GM18498 (cell line): Measurements from ENCODE around the gene TLCD1.
"Not testable (repeated sequence)": the region's sequence is repeated elsewhere in the genome, so short reads cannot be mapped to it uniquely, and the experiment has no call there.

Experiments used
- ATAC-seq: cut with Tn5 transposase; IDR thresholded peaks from one replicate; pipeline ENCODE4 v1.9.1; 2021; ENCODE audit warnings: mild to moderate bottlenecking, moderate library complexity; ENCODE audit not compliant: unreplicated experiment

Gene TLCD1

GRCh38 chr17:28747051-28747691, 21.1 kb upstream of the TLCD1 start:
- ATAC-seq, result no peak

DNA sequence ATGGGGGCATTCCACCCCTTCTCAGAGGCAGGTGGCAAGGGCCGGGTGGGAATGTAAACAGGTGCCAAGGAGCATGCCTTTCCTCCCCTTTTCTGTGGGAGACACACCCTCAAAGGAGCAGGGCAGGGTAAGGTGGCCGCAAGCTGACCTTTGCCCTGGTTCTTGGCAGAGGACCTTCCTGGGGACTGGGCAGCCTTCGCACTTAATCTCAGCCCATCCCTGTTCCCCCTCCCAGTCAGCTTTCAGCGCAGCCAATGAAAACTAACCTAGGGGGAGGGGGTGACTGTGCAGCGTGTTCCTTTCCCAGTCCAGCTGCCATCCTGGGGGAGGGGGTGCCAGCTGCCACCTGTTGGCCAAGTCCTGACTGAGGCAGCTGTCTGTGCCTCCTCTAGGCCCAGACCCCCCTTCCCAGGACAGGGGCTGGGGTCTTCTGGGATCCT, 20.6 kb upstream of the TLCD1 start:
- no peak for ATAC-seq

DNA sequence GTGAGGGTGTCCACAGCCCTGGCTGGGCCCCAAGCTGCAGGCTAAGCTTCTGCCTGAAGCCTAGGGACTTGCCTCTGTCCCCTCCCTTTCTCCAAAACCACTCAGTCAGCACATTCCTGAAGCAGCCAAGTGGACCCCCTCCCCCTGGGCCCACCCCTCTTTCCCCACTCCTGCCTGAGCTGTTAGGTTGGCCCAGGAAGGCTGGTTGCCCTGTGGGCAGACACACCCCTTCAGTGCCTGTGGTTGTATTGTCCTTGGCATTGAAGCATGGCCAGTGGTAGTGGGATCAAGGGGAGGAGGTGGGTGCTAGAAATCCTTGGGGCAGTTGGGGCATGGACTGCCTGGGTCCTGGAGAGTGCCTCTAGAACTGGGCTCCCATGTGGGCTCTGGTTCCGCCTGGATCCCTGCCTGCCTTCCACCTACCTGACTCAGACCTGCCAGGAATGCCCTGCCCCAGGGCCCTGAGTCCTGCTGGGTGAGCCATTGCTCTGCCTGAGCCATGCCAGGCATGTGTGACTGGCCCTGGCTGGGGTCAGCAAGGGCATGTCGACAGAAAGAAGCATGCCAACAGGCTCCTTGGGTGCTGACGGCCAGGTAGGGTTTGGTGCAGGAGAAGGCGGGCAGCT, 19.9 kb upstream of the TLCD1 start:
- ATAC-seq, result no peak

DNA sequence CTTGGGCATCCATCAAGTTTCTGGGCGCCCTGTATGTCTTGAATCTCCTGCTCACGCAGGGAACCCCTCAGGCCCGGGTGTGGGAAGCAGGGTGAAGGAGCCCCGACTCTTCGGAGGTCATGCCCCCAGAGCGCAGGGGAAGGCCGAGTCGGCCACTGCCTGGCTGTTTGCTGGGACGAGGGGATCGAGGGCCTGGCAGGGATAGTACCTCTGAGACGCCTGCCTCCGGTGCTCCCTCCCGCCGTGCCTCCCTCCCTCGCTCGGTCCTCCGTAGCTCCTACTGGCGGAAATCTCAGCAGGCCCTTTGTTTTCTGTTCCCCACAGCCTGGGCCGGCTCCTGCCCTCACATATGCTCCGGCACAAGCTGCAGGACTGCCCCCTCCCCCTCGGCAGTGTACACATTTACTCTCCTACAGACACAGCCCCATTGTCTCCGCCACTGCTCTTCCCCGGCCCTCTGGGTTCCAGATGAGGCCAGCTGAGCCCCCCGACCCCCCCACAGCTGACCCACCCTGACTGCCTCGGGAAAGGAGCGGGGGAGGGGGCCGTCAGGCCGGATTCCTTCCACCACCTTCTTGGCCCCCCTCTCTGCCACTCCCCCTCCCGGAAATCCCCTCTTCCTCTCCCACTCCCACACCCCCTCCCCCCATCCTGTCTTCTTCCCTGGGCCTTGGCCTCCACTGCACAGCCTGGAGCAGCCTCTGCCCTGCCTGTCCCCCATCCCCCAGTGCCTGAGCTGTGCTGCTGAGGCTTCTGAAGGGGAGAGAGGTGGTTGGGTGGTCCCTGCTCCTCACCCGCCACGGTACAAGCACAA, 19.1 kb upstream of the TLCD1 start:
- no peak for ATAC-seq

DNA sequence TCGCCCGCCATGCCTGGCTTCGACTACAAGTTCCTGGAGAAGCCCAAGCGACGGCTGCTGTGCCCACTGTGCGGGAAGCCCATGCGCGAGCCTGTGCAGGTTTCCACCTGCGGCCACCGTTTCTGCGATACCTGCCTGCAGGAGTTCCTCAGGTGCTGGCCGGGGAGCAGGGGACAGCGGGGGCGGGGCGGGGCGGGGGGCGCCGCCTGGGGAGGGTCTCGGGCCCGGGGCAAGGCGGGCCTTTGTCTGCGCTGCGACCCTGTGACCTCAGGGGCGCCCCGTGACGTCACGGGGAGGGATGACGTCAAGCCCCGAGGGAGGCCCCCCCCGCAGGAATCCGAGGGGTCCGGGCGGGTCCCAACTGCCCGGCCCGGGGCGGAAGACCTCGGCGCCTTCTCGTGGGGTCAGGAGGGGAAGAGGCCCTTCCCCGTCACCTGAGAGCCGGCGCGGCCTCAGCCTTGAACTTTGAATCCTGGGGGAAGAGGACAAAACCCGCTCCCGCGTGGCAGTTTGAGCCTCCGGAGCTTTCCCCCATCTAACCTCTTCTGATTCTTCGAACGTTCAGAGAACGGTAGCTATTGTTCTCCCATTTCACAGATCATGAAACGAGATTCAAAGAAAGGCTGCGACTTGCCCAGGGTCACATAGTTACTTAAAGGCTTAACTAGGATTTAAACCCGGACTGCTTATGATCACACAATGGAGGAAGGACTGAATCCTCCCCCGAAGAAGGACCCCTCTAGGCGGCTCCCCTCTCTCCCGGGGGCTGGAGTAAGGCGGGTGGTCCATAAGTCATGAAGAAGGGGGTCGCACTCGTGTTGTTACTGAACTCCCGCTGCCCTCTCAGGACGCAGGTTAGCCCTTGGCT, 18.3 kb upstream of the TLCD1 start:
- peak; percentile 30 for ATAC-seq

GRCh38 chr17:28743243-28744103, 17.4 kb upstream of the TLCD1 start, which contains the start of gene TRAF4:
Gene TRAF4, plus strand, starts transcription at chr17:28744011. Its CDS starts 102 bp downstream, at chr17:28744113.
- peak; percentile 71 for ATAC-seq

DNA sequence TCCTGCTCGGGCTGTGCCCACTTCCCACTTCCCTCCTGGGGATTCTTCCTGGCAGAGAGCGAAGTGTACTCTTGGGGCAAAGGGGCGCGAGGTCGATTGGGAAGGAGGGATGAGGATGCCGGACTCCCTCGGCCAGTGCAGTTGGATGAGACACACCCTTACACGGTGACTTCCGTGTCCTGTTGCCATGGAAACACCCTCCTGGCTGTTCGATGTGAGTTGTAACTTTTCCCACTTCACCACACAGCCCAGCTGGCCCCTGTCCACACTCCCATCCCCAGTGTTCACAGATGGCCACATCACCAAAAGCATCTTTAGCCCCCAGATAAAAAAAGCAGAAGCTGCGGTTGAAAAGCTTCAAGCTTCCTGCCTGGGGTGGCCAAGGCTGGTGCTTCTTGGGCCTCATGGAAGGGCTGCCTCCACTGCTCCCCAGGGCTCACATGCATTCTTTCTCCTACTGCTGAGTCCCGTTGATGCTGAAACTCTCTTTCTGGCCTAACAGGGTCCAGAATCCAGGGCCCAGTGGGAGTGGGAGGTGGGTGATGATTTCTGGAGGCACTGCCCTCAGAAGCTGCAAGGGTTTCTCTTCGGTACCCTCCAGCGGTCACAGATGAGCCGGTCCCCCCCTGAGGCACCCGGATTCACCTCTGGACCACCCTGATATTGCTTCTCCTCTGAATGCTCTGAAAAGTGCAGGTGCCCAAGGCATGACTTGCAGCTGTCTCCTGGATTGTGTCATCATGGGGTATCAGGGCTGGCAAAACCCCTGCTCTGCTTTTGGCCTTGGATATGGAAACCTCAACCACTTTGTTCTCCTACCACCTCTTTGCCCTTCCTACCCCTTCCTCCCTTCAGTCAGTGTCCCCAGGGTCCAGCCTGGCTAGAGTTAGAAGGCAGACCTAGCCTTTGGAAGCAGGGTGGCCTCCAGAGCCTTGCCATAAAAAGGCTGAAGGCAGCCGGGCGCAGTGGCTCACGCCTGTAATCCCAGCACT, 15.6 kb upstream of the TLCD1 start:
- ATAC-seq, result no peak

DNA sequence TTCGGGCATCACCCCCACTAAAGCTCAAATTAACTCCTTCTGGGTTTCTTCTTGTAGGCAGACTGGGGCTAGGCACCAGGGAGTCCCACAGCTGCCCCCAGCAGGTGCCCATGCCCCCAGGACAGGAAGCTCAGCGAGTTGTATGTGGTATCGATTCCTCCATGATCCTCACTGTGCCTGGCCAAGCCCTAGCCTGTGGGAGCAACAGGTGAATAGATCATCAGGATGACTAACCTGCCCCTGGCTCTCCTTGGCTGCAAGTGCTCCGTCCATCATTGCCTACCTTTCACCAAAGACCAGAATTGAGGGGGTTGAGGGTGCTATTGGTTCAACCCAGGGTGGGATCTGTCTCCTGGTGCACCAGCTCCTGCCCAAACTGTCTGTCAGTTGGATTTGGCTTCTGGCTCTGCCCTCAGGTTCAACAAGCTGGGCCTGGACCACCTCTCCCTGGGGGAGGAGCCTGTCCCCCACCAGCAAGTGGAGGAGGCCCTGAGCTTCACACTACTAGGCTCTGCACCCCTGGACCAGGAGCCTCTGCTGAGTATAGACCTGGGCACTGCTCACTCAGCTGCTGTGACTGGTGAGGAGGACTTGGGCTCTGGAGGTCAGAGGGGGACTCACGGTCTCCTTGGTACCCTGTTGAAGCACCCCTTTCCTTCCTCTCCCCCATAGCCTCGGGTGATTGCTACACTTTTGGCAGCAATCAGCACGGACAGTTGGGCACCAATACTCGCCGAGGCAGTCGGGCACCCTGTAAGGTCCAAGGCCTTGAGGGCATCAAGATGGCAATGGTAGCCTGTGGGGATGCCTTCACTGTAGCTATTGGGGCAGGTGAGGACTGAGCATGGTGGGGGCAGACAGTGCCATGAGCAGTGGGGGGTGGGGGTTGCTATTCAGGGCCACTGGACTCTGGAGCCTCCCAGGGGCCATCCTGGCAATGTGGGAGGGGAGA, 14.6 kb upstream of the TLCD1 start:
- no peak for ATAC-seq

GRCh38 chr17:28738680-28739384, 12.8 kb upstream of the TLCD1 start:
- no peak for ATAC-seq

DNA sequence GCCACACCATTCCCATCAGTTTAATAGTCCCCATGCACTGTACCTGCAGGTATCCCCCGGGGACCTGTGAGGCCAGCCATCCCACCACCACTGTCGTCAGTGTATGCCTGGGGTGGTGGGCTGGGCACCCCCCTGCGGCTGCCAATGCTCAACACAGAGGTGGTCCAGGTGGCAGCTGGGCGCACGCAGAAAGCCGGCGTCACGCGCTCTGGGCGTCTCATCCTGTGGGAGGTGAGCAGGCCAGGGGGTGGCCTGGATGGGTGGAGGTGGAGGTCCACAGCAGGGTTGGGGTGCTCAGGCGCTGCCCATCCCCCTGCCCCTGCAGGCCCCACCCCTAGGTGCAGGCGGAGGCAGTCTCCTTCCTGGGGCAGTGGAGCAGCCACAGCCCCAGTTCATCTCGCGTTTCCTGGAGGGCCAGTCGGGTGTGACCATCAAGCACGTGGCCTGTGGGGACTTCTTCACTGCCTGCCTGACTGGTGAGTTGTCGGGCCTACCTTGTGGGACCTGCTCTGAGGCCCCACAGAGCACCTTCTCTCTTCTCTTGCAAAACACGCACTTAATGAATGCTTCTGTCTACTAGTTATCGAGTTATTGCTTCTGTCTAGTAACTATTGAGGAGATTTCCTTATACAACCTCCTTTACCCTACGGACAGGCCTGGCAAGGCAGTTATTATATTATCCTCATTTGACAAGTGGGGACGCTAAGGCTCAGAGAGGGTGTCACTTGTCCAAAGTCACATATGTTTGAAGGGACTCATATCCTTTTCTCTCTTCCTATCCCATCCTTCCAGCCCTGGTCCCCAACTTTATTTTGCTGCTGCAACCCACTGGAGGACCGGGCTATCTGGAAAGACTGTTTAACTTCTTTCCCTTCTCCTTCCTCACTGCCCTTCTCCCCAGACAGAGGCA, 12.0 kb upstream of the TLCD1 start:
- ATAC-seq, result peak; percentile 67

GRCh38 chr17:28737316-28737715, 11.3 kb upstream of the TLCD1 start:
- no peak for ATAC-seq

GRCh38 chr17:28735913-28736769, 10.1 kb upstream of the TLCD1 start:
- not testable (repeated sequence) for ATAC-seq

- no peak for ATAC-seq
These were observed 9.2 kb upstream of the TLCD1 start for GRCh38 chr17:28735242-28735722.

DNA sequence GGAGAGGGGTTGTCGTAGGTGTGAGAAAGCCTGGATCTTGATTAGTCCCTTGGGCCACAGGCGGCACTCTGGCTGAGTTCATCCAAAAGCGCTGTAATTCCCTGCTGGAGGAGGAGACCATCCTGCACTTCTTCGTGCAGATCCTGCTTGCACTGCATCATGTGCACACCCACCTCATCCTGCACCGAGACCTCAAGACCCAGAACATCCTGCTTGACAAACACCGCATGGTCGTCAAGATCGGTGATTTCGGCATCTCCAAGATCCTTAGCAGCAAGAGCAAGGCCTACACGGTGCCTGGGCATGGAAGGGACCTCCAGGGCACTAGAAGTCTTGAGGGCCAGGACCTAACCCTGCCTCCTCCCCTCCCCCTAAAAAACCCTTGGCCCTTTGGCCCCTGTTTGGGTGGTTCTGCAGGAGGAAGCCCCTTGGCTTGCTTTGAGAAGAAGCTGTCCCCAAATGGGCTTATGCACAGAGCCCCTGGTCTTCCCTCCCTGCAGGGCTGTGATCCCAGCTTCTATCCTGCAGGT, 8.7 kb upstream of the TLCD1 start:
- no peak for ATAC-seq

DNA sequence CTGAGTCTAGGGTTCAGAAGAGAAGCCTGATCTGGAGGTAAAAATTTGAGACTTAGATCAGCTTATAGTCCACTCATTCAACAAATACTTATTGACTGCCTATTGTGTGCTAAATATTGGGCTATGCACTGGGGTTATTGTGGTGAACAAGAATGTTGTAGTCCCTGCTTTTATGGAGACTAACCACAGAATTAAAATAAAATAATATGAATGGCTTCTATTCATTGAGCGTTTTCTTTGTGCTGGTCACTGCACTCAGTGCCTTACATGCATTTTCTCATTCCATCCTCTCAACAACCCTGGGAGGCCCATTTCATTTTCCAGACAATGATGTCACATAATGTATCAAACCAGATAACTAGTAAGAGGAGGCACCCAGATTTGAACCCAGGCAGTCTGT, 7.3 kb upstream of the TLCD1 start:
- no peak for ATAC-seq
